Loucy (cell line): Measurements from ENCODE around the gene DNAJC30.

Experiments
- CTCF ChIP-seq: fragments of 200-600 bp; sonication (generic); conservative IDR thresholded peaks from 2 replicates; pipeline ENCODE4 v1.5.1; 2014; ENCODE audit warnings: mild to moderate bottlenecking, antibody characterized with exemption, low read length
- EZH2phosphoT487 ChIP-seq: fragments of 200-600 bp; IDR thresholded peaks from 2 replicates; pipeline ENCODE4 v1.6.1; 2018; ENCODE audit warnings: antibody characterized with exemption, mild to moderate bottlenecking, moderate library complexity, borderline replicate concordance

- TF ChIP-seq CTCF (no peak), EZH2phosphoT487 (no peak)
Measured at GRCh38 chr7:73702226-73702625, 19.0 kb upstream of the DNAJC30 start.
